ENCODE measurements around the gene PBX2.

DNA sequence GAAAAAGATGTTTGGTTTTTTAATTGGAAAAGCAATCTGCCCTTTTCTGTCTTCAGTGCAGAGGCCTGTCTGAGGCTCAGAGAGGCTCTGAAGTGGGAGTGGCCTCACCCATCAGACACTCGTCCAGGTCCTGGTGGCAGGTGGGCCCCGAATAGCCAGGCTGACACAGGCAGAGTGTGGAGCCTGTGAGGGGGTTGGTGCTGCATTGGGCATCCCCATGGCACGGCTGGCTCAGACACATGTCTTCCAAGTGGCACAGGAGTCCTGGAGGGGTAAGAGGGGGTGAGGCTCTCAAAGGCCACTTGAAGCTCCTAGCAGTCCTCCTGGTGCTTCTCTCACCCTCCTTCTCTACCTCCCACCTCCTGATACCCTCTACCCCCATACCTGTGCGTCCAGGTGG is 30.0 kb upstream of the PBX2 start:
- no peak for TF ChIP-seq POLR2A (IDR thresholded peaks at IDR 0.05)
- TF ChIP-seq, protein P1, sequence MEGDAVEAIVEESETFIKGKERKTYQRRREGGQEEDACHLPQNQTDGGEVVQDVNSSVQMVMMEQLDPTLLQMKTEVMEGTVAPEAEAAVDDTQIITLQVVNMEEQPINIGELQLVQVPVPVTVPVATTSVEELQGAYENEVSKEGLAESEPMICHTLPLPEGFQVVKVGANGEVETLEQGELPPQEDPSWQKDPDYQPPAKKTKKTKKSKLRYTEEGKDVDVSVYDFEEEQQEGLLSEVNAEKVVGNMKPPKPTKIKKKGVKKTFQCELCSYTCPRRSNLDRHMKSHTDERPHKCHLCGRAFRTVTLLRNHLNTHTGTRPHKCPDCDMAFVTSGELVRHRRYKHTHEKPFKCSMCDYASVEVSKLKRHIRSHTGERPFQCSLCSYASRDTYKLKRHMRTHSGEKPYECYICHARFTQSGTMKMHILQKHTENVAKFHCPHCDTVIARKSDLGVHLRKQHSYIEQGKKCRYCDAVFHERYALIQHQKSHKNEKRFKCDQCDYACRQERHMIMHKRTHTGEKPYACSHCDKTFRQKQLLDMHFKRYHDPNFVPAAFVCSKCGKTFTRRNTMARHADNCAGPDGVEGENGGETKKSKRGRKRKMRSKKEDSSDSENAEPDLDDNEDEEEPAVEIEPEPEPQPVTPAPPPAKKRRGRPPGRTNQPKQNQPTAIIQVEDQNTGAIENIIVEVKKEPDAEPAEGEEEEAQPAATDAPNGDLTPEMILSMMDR (IDR thresholded peaks at IDR 0.05): no peak
- no peak for TF ChIP-seq POLR2AphosphoS5 (IDR thresholded peaks at IDR 0.05)
